Measurements from ENCODE around the gene C5orf24.
"Not testable (repeated sequence)": the region's sequence is repeated elsewhere in the genome, so short reads cannot be mapped to it uniquely, and the experiment has no call there.

The C5orf24 gene

GRCh38 chr5:134837530-134838181 is 8.1 kb upstream of the C5orf24 start:
- no peak overlapping the region for H3K4me3 ChIP-seq (ENCODE audit: low read length)
- DNase-seq (ENCODE audit: low read depth): no peak
- TF ChIP-seq CTCF (IDR thresholded peaks at IDR 0.05; ENCODE audit: insufficient read depth, low read depth, low read length, missing control alignments): no peak

GRCh38 chr5:134838361-134838760 is 7.4 kb upstream of the C5orf24 start:
- not testable (repeated sequence) for DNase-seq (ENCODE audit: low read depth); H3K4me3 ChIP-seq (ENCODE audit: low read length)

- DNase-seq (ENCODE audit: low read depth): no peak
- H3K4me3 ChIP-seq (ENCODE audit: low read length): no peak overlapping the region
- no peak for TF ChIP-seq CTCF (IDR thresholded peaks at IDR 0.05; ENCODE audit: insufficient read depth, low read depth, low read length, missing control alignments)
Measured at GRCh38 chr5:134840811-134841210, 5.0 kb upstream of the C5orf24 start.

- no peak overlapping the region for H3K4me3 ChIP-seq (ENCODE audit: low read length)
- no peak for TF ChIP-seq CTCF (IDR thresholded peaks at IDR 0.05; ENCODE audit: insufficient read depth, low read depth, low read length, missing control alignments)
- no peak for DNase-seq (ENCODE audit: low read depth)
Measured at GRCh38 chr5:134844252-134844651, 1.5 kb upstream of the C5orf24 start.

DNA sequence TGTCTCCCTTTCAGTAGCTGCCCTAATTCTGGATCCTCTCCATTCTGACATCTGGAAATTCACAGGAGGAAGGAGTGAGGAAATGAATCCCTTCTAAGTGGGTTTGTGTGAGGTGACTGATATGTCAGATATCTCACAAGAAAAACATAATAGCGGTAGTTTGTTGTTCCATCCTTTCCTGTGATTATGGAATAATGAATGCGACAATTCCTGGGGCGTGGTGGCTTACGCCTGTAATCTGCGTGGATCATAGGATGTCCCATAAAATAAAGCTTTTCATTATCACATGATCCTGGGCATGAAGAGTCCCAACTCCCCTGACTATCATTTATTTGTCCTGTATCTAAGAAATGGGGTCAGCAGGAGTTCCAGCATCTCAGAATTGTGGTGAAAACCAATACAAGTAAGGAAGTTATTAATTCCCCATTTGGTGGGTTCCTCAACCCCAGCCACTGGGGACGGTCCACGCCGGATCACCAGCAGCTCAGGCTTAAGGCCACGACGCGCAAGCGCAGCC is 375 bp upstream of the C5orf24 start:
- H3K4me3 ChIP-seq (ENCODE audit: low read length): peak overlapping the region; percentile 76
- DNase-seq (ENCODE audit: low read depth): no peak
- TF ChIP-seq CTCF (IDR thresholded peaks at IDR 0.05; ENCODE audit: insufficient read depth, low read depth, low read length, missing control alignments): no peak

- no peak for TF ChIP-seq CTCF (IDR thresholded peaks at IDR 0.05; ENCODE audit: insufficient read depth, low read depth, low read length, missing control alignments)
- H3K4me3 ChIP-seq (ENCODE audit: low read length): peak overlapping the region; percentile 76
- DNase-seq (ENCODE audit: low read depth): peak; percentile 33
Measured at GRCh38 chr5:134846641-134846960, 833 bp downstream of the C5orf24 start.

DNA sequence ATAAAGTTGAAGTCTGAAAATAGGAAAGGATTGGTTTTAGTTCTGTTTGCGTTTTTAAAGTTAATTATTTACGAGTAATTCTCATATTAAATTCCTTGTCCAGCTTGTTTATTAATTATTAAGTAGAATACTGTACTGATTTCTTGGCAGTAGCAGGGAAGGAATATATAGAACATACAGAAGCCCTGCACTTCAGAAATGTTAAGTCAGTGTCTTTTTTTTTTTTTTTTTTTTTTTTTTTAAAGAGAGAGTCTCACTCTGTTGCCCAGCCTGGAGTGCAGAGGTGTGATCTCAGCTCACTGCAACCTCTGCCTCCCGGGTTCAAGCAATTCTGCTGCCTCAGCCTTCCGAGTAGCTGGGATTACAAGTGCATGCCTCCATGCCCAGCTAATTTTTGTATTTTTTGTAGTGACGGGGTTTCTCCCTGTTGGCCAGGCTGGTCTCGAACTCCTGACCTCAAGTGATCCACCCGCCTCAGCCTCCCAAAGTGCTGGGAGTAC is 3.7 kb downstream of the C5orf24 start:
- DNase-seq (ENCODE audit: low read depth): not testable (repeated sequence)

GRCh38 chr5:134851307-134851923 is 5.6 kb downstream of the C5orf24 start:
- H3K4me3 ChIP-seq (ENCODE audit: low read length): no peak overlapping the region
- peak; percentile 64 for TF ChIP-seq CTCF (IDR thresholded peaks at IDR 0.05; ENCODE audit: insufficient read depth, low read depth, low read length, missing control alignments)
- DNase-seq (ENCODE audit: low read depth): peak; percentile 41

More for the DNA sequence above, 3.7 kb downstream of the C5orf24 start:
- not testable (repeated sequence) for H3K4me3 ChIP-seq (ENCODE audit: low read length)

- DNase-seq (ENCODE audit: low read depth); H3K4me3 ChIP-seq (ENCODE audit: low read length): not testable (repeated sequence)
Measured at GRCh38 chr5:134856465-134856864, 10.7 kb downstream of the C5orf24 start.
